Measurements from ENCODE around the gene ARPC1B. TPM values are rescaled to one million over a fixed set of nuclear protein-coding genes. Genes with fewer than 3 reads are reported as not detected.
"Not testable (repeated sequence)": the region's sequence is repeated elsewhere in the genome, so short reads cannot be mapped to it uniquely, and the experiment has no call there.

The ARPC1B gene
- total and polyA plus RNA-seq, 4 donors = 43.9 to 182 (median 112) TPM

- Histone ChIP-seq H3K36me3 (ENCODE audit: control insufficient read depth in 4 of 4, insufficient read depth in 3 of 4, low read depth in 1 of 4, low read length in 3 of 4) (no peaks in the 10 kb centered on the region), H3K4me1 (ENCODE audit: control insufficient read depth in 4 of 4, insufficient read depth in 4 of 4, low read length in 3 of 4) (peaks cover 15 to 33% (median 23%) of the 10 kb centered on the region in 4 donors), H3K9me3 (ENCODE audit: control insufficient read depth in 4 of 4, low read length in 3 of 4) (no peaks in the 10 kb centered on the region), H3K9ac (ENCODE audit: low read depth in 1 of 2, low read length in 2 of 2) (peak overlapping the region; percentile 76 to 98), H3K27me3 (ENCODE audit: control insufficient read depth in 4 of 4, insufficient read depth in 4 of 4, low read length in 3 of 4) (no peaks in the 10 kb centered on the region), H3K4me3 (ENCODE audit: low read depth in 1 of 3, low read length in 3 of 3) (peak overlapping the region; percentile 62 to 79 (median 75)), H3K27ac (ENCODE audit: low read depth in 1 of 2, low read length in 2 of 2) (peak overlapping the region; percentile 57 to 75)
- WGBS = 2% methylated on average over 10 of the region's 10 CpGs
- no peak for DNase-seq (ENCODE audit: low spot score)
- TF ChIP-seq RXRA (IDR thresholded peaks at IDR 0.05) (no peak), YY1 (IDR thresholded peaks at IDR 0.05) (no peak), TAF1 (conservative IDR thresholded peaks at IDR 0.05) (no peak), GABPA (IDR thresholded peaks at IDR 0.05 in 1 of 2, conservative IDR thresholded peaks at IDR 0.05 in 1 of 2) (no peak), MAX (IDR thresholded peaks at IDR 0.05) (no peak), JUND (IDR thresholded peaks at IDR 0.05) (no peak), FOXA2 (IDR thresholded peaks at IDR 0.05) (no peak), REST (IDR thresholded peaks at IDR 0.05) (no peak), EGR1 (IDR thresholded peaks at IDR 0.05; ENCODE audit: low read depth in 2 of 2) (no peak), FOXA1 (IDR thresholded peaks at IDR 0.05) (no peak), SP1 (IDR thresholded peaks at IDR 0.05) (no peak), HNF4G (IDR thresholded peaks at IDR 0.05) (no peak)
Measured at GRCh38 chr7:99326408-99326782, 48.1 kb upstream of the ARPC1B start.

GRCh38 chr7:99330314-99330961 lies 44.1 kb upstream of the ARPC1B start:
- H3K27ac ChIP-seq (ENCODE audit: low read depth in 1 of 2, low read length in 2 of 2); DNase-seq (ENCODE audit: low spot score); H3K4me3 ChIP-seq (ENCODE audit: low read depth in 1 of 3, low read length in 3 of 3); H3K9ac ChIP-seq (ENCODE audit: low read depth in 1 of 2, low read length in 2 of 2); H3K9me3 ChIP-seq (ENCODE audit: control insufficient read depth in 4 of 4, low read length in 3 of 4); H3K27me3 ChIP-seq (ENCODE audit: control insufficient read depth in 4 of 4, insufficient read depth in 4 of 4, low read length in 3 of 4): not testable (repeated sequence)
- peaks cover 9 to 26% (median 16%) of the 10 kb centered on the region in 4 donors for H3K4me1 ChIP-seq (ENCODE audit: control insufficient read depth in 4 of 4, insufficient read depth in 4 of 4, low read length in 3 of 4)
- WGBS = 82% methylated on average over 8 of the region's 8 CpGs
- peaks cover 2 to 13% (median 9%) of the 10 kb centered on the region in 4 donors for H3K36me3 ChIP-seq (ENCODE audit: control insufficient read depth in 4 of 4, insufficient read depth in 3 of 4, low read depth in 1 of 4, low read length in 3 of 4)

- Histone ChIP-seq H3K4me1 (ENCODE audit: control insufficient read depth in 4 of 4, insufficient read depth in 4 of 4, low read length in 3 of 4) (peaks cover 9 to 26% (median 16%) of the 10 kb centered on the region in 4 donors), H3K27me3 (ENCODE audit: control insufficient read depth in 4 of 4, insufficient read depth in 4 of 4, low read length in 3 of 4) (no peaks in the 10 kb centered on the region), H3K9ac (ENCODE audit: low read depth in 1 of 2, low read length in 2 of 2) (no peak overlapping the region), H3K36me3 (ENCODE audit: control insufficient read depth in 4 of 4, insufficient read depth in 3 of 4, low read depth in 1 of 4, low read length in 3 of 4) (peaks cover 2 to 13% (median 11%) of the 10 kb centered on the region in 4 donors), H3K4me3 (ENCODE audit: low read depth in 1 of 3, low read length in 3 of 3) (no peak overlapping the region), H3K9me3 (ENCODE audit: control insufficient read depth in 4 of 4, low read length in 3 of 4) (no peaks in the 10 kb centered on the region), H3K27ac (ENCODE audit: low read depth in 1 of 2, low read length in 2 of 2) (no peak overlapping the region)
- no peak for DNase-seq (ENCODE audit: low spot score)
- 94% methylated on average over 2 of the region's 2 CpGs for WGBS
- TF ChIP-seq EGR1 (IDR thresholded peaks at IDR 0.05; ENCODE audit: low read depth in 2 of 2) = no peak
- TF ChIP-seq RAD21 (IDR thresholded peaks at IDR 0.05) = no peak
- no peak for TF ChIP-seq MAX (IDR thresholded peaks at IDR 0.05)
- TF ChIP-seq FOXA2 (IDR thresholded peaks at IDR 0.05) = no peak
- no peak for TF ChIP-seq TAF1 (conservative IDR thresholded peaks at IDR 0.05)
- no peak for TF ChIP-seq YY1 (IDR thresholded peaks at IDR 0.05)
- TF ChIP-seq REST (IDR thresholded peaks at IDR 0.05) = no peak
- TF ChIP-seq ATF3 (IDR thresholded peaks at IDR 0.05) = no peak
- TF ChIP-seq GABPA (IDR thresholded peaks at IDR 0.05 in 1 of 2, conservative IDR thresholded peaks at IDR 0.05 in 1 of 2) = no peak
- TF ChIP-seq CTCF (IDR thresholded peaks at IDR 0.05; ENCODE audit: low read depth, low read length, missing input control) = no peak
- TF ChIP-seq HNF4A (conservative IDR thresholded peaks at IDR 0.05) = no peak
- no peak for TF ChIP-seq SP1 (IDR thresholded peaks at IDR 0.05)
- no peak for TF ChIP-seq FOXA1 (IDR thresholded peaks at IDR 0.05)
- no peak for TF ChIP-seq NR2F2 (IDR thresholded peaks at IDR 0.05)
- TF ChIP-seq RXRA (IDR thresholded peaks at IDR 0.05) = no peak
- TF ChIP-seq HNF4G (IDR thresholded peaks at IDR 0.05) = no peak
Measured at GRCh38 chr7:99331002-99331401, 43.5 kb upstream of the ARPC1B start.

All from liver (tissue), 9 donors.